Osteocyte (in vitro differentiated cells): Measurements from ENCODE around the gene ADAMTS16. TPM values are rescaled to one million over a fixed set of nuclear protein-coding genes. Genes with fewer than 3 reads are reported as not detected.

Experiments used
- DNase-seq: peaks from one replicate; pipeline ENCODE4 v3.0.0; 2021; ENCODE audit warnings: mixed read lengths; ENCODE audit not compliant: unreplicated experiment; ENCODE audit errors: extremely low spot score
- H3K27ac Mint-ChIP-seq: one replicate; pipeline ENCODE4 v1.8.0; 2021; ENCODE audit warnings: mild to moderate bottlenecking, mixed read lengths; ENCODE audit not compliant: unreplicated experiment
- H3K27me3 Mint-ChIP-seq: one replicate; pipeline ENCODE4 v1.8.0; 2021; ENCODE audit warnings: mixed read lengths; ENCODE audit not compliant: unreplicated experiment
- H3K36me3 Mint-ChIP-seq: one replicate; pipeline ENCODE4 v1.8.0; 2021; ENCODE audit warnings: mixed read lengths; ENCODE audit not compliant: unreplicated experiment
- H3K4me1 Mint-ChIP-seq: one replicate; pipeline ENCODE4 v1.8.0; 2021; ENCODE audit warnings: mixed read lengths; ENCODE audit not compliant: unreplicated experiment
- H3K4me3 Mint-ChIP-seq: one replicate; pipeline ENCODE4 v1.8.0; 2021; ENCODE audit warnings: mild to moderate bottlenecking, moderate library complexity, mixed read lengths; ENCODE audit not compliant: unreplicated experiment
- H3K9me3 Mint-ChIP-seq: one replicate; pipeline ENCODE4 v1.8.0; 2021; ENCODE audit warnings: mixed read lengths; ENCODE audit not compliant: unreplicated experiment
- total RNA-seq: library from RNA; stranded (reverse); gene quantifications from 2 replicates; pipeline ENCODE4 v1.2.1, GENCODE V29; 2021
- TF ChIP-seq, protein P1 (sequence below): fragments of 200-600 bp; sonication (generic); IDR thresholded peaks from 2 replicates; pipeline ENCODE4 v1.5.0; 2021; ENCODE audit warnings: antibody characterized with exemption, mild to moderate bottlenecking, moderate library complexity

Gene ADAMTS16
- total RNA-seq, 1 donor from 2014 or later = not detected

DNA sequence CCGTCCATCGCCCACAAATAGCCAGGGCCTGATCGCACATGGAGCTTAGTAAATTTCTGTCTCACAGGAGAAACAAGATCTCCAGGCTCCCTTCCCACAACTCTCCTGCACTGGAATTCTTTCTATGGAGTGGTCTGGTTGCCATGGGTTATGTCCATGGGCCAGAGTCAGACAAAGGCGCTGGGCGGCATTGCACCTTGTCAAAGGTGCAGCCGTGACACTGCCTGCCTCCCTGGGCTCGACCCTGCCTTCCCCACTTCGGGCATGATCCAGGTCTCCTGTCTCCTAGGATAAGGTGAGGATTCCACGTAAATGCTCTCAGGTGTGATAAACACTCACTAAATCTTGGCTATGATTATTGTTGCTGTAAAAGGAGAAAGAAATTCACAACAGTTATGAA lies 130.0 kb downstream of the ADAMTS16 start:
- Mint-ChIP-seq H3K36me3 (no peaks in the 10 kb centered on the region), H3K27ac (no peak overlapping the region), H3K27me3 (no peaks in the 10 kb centered on the region), H3K4me1 (peaks cover 11% of the 10 kb centered on the region), H3K9me3 (no peaks in the 10 kb centered on the region), H3K4me3 (no peak overlapping the region)
- TF ChIP-seq, protein P1, sequence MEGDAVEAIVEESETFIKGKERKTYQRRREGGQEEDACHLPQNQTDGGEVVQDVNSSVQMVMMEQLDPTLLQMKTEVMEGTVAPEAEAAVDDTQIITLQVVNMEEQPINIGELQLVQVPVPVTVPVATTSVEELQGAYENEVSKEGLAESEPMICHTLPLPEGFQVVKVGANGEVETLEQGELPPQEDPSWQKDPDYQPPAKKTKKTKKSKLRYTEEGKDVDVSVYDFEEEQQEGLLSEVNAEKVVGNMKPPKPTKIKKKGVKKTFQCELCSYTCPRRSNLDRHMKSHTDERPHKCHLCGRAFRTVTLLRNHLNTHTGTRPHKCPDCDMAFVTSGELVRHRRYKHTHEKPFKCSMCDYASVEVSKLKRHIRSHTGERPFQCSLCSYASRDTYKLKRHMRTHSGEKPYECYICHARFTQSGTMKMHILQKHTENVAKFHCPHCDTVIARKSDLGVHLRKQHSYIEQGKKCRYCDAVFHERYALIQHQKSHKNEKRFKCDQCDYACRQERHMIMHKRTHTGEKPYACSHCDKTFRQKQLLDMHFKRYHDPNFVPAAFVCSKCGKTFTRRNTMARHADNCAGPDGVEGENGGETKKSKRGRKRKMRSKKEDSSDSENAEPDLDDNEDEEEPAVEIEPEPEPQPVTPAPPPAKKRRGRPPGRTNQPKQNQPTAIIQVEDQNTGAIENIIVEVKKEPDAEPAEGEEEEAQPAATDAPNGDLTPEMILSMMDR = no peak
- DNase-seq = no peak

DNA sequence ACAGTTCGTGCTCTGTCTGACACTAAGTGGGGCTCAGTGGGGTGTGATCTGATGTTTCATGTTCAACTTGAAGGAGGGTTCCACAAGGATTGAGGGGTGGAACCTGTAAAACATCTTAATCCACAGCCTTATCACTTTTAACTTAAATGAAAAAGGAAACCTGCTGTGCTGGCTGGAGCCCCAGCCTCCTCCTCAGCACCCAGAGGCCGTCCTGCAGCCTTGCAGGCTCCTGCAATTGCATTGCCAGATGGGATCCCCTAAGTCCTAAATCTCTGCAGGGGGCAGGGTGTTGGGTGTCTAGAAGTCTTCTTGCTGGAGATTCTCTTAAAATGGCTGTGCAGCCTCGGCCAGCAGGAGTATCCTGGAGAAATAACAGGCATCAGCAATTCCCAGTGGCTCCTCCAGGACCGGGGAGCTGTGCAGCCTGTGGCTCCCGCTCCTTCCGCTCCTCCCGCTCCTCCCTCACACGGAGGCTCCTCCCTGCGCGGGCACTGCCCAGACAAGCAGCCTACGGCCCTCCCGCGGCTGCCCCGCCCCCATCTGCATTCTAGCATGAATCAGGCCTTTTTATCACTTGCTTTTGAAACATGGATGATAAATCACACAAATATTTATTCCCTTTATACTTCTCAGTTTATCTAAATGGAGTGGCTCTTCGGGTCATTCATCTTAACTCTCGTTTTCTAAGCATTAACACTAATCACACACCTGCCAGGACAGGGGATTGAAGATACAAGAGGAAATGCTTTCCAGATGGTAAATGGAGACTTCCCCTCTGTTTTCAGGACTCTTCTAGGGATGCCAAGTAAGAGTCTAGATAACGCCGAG lies 131.0 kb downstream of the ADAMTS16 start:
- Mint-ChIP-seq H3K27me3 (no peaks in the 10 kb centered on the region), H3K27ac (peak overlapping the region; percentile 42), H3K9me3 (no peaks in the 10 kb centered on the region), H3K4me3 (peak overlapping the region; percentile 43), H3K36me3 (no peaks in the 10 kb centered on the region), H3K4me1 (peaks cover 15% of the 10 kb centered on the region)
- DNase-seq = no peak
- TF ChIP-seq, protein P1 = peak; percentile 19

DNA sequence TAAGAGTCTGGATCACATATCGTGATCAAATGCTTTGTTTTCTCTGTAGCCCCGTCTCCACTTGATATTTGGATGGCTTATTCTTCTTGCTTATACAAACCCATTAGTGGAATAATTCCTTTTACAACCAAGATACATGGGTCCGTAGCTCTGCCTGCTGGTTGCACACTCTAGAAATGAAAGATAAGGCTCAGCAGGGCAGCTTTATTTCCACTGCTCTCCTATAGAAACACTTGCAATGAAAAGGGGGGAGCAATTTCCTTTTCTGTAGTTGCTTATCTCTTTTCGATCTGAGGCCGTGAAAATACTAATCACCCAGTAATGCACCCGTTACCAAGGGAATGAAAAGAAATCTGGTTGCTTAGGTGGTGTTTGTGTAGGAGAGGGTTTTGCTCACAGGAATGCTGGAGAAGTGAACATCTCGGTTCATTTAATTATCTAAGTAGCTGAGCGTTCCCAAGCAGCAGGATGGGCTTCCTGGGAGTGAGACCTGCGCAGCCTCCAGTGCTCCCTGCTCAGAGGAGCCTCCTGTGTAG lies 131.7 kb downstream of the ADAMTS16 start:
- peaks cover 15% of the 10 kb centered on the region for H3K4me1 Mint-ChIP-seq
- no peaks in the 10 kb centered on the region for H3K36me3 Mint-ChIP-seq
- no peak for DNase-seq
- no peaks in the 10 kb centered on the region for H3K9me3 Mint-ChIP-seq
- H3K27ac Mint-ChIP-seq = no peak overlapping the region
- no peaks in the 10 kb centered on the region for H3K27me3 Mint-ChIP-seq
- TF ChIP-seq, protein P1 = no peak
- no peak overlapping the region for H3K4me3 Mint-ChIP-seq

DNA sequence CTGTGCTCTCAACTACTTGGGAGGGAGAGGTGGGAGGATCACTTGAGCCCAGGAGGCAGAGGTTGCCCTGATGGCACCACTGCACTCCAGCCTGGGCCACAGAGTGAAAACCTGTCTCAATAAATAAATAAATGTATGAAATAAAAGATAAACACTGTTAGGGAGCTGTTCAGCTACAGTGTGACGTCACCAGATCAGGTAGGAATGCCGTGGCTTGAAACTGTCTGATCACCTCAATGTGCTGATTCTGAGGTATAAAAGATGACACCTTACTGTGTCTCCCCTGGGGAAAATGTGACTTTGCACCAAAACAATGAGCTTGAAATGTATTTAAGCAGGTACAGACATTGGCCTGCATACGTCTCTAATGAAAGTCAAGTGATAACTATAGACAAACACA lies 133.3 kb downstream of the ADAMTS16 start:
- Mint-ChIP-seq H3K4me1 (peaks cover 15% of the 10 kb centered on the region), H3K27me3 (no peaks in the 10 kb centered on the region), H3K4me3 (no peak overlapping the region), H3K36me3 (no peaks in the 10 kb centered on the region), H3K9me3 (no peaks in the 10 kb centered on the region), H3K27ac (no peak overlapping the region)
- TF ChIP-seq, protein P1 = no peak
- no peak for DNase-seq

DNA sequence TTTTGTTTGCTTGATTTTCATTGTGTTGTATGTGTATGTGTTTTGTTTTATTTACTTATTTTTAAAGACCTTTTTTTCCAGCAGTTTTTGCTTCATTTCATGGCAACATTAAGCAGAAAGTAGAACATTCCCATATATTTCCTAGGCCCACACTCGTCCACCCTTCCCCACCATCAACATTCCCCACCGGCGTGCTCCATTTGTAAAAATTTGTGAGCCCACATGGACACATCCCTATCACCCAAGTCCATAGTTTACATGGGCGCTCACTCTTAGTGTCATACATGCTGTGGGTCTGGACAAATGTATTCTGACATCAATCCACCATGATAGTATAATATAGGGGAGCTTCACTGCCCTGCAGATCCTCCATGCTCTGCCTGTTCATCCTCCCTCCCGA lies 133.8 kb downstream of the ADAMTS16 start:
- TF ChIP-seq, protein P1 = no peak
- Mint-ChIP-seq H3K27ac (no peak overlapping the region), H3K36me3 (no peaks in the 10 kb centered on the region), H3K4me3 (no peak overlapping the region), H3K9me3 (no peaks in the 10 kb centered on the region), H3K27me3 (no peaks in the 10 kb centered on the region), H3K4me1 (peaks cover 15% of the 10 kb centered on the region)
- DNase-seq = no peak
